HepG2 (cell line): ENCODE results near the gene GGA3. TPM values are rescaled to one million over a fixed set of nuclear protein-coding genes. Genes with fewer than 3 reads are reported as not detected.

Source experiments
- GATAD2A ChIP-seq: IDR thresholded peaks from 2 replicates; pipeline ENCODE4 v1.6.1; 2016
- MAF1 ChIP-seq: sonication (generic); formaldehyde crosslinking; IDR thresholded peaks from 2 replicates; pipeline ENCODE4 v1.5.0; 2020; ENCODE audit warnings: missing genetic modification reagents, borderline replicate concordance
- NR2F2 ChIP-seq: IDR thresholded peaks from 2 replicates; pipeline ENCODE4 v1.6.1; 2012; ENCODE audit warnings: low read depth, inconsistent platforms, borderline replicate concordance
- PITX1 ChIP-seq: sonication (generic); formaldehyde crosslinking; IDR thresholded peaks from 2 replicates; pipeline ENCODE4 v1.5.1; 2020; ENCODE audit warnings: mild to moderate bottlenecking, missing genetic modification reagents
- PLRG1 ChIP-seq: fragments of 450-650 bp; conservative IDR thresholded peaks from 2 replicates; pipeline ENCODE4 v1.6.1; 2016
- ZNF143 ChIP-seq: sonication (generic); formaldehyde crosslinking; IDR thresholded peaks from 2 replicates; pipeline ENCODE4 v1.4.0; 2020; ENCODE audit warnings: missing genetic modification reagents
- ZNF724P ChIP-seq: sonication (generic); formaldehyde crosslinking; IDR thresholded peaks from 2 replicates; pipeline ENCODE4 v1.8.0; 2022; ENCODE audit warnings: missing genetic modification reagents, borderline replicate concordance
- polyA plus RNA-seq, 8 experiments: library from polyadenylated mRNA; depleted of rRNA in 3 of 8; stranded (reverse) in 7 of 8; unstranded in 1 of 8; fragments of >200 nt; fragmentation: Illumina TruSeq in 4 of 8; extraction: Trizol in 4 of 8; gene quantifications; 2 replicates each; pipeline versions ENCODE4 v1.2.1 to v1.2.3, GENCODE V29; 2011 to 2016; ENCODE audit warnings: low read depth in 4 of 8, missing spikeins in 1 of 8, mixed read lengths in 1 of 8; ENCODE audit not compliant: insufficient read depth in 1 of 8
- total RNA-seq, 5 experiments: library from RNA; depleted of rRNA; stranded (reverse); fragments of >200 nt; fragmentation: Illumina TruSeq; extraction: Trizol; gene quantifications; 2 replicates each; pipeline ENCODE4 v1.2.3, GENCODE V29; 2016; ENCODE audit warnings: low read depth in 1 of 5
- TF ChIP-seq, protein P1 (sequence below): sonication (generic); formaldehyde crosslinking; IDR thresholded peaks from 2 replicates; pipeline ENCODE4 v1.5.0; 2020; ENCODE audit warnings: mild to moderate bottlenecking, missing genetic modification reagents, borderline replicate concordance
- TF ChIP-seq, protein P2 (sequence below): IDR thresholded peaks from 2 replicates; pipeline ENCODE4 v1.6.1; 2016; ENCODE audit warnings: low read depth, borderline replicate concordance
- TF ChIP-seq, protein P3 (sequence below): IDR thresholded peaks from 2 replicates; pipeline ENCODE4 v1.6.1; 2012; ENCODE audit warnings: low read depth, low read length, improper control_type of control experiment
- TF ChIP-seq, protein P4 (sequence below): sonication (generic); formaldehyde crosslinking; IDR thresholded peaks from 2 replicates; pipeline ENCODE4 v1.4.0; 2020; ENCODE audit warnings: missing genetic modification reagents, borderline replicate concordance
- TF ChIP-seq, protein P5 (sequence below): sonication (generic); formaldehyde crosslinking; IDR thresholded peaks from 2 replicates; pipeline ENCODE4 v1.5.1; 2020; ENCODE audit warnings: mild to moderate bottlenecking, missing genetic modification reagents, moderate library complexity

The GGA3 gene
- total and polyA plus RNA-seq, 2 of the 13 experiments (the other 11 are each of a cell fraction or from before 2014, with no cell fraction given), result 28.4 to 43.7 TPM

DNA sequence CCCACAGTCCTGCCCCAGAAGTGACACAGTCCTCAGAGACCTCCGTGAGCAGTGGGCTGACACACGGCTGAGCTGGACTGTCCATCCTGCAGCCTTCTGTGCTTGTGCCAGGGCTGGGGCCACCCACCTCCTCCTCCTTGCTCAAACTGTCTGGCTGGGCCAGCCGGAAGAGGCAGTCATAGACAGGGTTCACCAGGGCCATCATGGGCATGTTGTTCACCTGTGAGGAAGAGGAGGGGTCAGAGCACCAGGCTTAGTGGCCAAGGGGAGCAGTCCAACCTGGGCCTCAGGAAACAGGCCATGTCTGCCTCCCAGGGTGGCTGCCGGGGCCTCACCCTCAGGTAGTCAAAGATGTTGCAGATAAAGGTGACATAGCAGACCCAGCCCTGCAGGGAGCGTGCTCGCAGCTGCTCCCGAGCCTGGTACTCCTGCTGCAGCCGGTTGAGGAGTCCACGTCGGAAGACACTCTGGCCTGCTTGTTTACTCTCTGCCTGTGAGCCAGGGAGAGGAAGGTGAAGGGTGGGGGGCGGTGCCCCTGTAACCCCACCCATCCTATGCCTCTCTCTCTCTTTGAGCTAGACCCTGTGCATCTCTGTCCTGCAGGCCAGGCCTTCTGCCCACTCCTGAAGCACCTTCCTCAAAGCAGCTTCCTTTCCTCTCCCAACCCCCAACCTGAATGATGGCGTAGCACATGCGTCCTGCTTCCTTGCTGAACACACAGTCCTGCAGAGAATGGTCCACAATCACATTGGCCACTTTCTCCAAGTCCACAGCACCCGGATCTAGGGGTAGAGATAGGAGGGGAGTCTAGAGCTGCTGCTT is 6.2 kb upstream of the GGA3 start (continued):
- TF ChIP-seq, protein P1, sequence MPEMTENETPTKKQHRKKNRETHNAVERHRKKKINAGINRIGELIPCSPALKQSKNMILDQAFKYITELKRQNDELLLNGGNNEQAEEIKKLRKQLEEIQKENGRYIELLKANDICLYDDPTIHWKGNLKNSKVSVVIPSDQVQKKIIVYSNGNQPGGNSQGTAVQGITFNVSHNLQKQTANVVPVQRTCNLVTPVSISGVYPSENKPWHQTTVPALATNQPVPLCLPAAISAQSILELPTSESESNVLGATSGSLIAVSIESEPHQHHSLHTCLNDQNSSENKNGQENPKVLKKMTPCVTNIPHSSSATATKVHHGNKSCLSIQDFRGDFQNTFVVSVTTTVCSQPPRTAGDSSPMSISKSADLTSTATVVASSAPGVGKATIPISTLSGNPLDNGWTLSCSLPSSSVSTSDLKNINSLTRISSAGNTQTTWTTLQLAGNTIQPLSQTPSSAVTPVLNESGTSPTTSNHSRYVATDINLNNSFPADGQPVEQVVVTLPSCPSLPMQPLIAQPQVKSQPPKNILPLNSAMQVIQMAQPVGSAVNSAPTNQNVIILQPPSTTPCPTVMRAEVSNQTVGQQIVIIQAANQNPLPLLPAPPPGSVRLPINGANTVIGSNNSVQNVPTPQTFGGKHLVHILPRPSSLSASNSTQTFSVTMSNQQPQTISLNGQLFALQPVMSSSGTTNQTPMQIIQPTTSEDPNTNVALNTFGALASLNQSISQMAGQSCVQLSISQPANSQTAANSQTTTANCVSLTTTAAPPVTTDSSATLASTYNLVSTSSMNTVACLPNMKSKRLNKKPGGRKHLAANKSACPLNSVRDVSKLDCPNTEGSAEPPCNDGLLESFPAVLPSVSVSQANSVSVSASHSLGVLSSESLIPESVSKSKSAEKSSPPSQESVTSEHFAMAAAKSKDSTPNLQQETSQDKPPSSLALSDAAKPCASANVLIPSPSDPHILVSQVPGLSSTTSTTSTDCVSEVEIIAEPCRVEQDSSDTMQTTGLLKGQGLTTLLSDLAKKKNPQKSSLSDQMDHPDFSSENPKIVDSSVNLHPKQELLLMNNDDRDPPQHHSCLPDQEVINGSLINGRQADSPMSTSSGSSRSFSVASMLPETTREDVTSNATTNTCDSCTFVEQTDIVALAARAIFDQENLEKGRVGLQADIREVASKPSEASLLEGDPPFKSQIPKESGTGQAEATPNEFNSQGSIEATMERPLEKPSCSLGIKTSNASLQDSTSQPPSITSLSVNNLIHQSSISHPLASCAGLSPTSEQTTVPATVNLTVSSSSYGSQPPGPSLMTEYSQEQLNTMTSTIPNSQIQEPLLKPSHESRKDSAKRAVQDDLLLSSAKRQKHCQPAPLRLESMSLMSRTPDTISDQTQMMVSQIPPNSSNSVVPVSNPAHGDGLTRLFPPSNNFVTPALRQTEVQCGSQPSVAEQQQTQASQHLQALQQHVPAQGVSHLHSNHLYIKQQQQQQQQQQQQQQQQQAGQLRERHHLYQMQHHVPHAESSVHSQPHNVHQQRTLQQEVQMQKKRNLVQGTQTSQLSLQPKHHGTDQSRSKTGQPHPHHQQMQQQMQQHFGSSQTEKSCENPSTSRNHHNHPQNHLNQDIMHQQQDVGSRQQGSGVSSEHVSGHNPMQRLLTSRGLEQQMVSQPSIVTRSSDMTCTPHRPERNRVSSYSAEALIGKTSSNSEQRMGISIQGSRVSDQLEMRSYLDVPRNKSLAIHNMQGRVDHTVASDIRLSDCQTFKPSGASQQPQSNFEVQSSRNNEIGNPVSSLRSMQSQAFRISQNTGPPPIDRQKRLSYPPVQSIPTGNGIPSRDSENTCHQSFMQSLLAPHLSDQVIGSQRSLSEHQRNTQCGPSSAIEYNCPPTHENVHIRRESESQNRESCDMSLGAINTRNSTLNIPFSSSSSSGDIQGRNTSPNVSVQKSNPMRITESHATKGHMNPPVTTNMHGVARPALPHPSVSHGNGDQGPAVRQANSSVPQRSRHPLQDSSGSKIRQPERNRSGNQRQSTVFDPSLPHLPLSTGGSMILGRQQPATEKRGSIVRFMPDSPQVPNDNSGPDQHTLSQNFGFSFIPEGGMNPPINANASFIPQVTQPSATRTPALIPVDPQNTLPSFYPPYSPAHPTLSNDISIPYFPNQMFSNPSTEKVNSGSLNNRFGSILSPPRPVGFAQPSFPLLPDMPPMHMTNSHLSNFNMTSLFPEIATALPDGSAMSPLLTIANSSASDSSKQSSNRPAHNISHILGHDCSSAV, result no peak
- TF ChIP-seq, protein P2, sequence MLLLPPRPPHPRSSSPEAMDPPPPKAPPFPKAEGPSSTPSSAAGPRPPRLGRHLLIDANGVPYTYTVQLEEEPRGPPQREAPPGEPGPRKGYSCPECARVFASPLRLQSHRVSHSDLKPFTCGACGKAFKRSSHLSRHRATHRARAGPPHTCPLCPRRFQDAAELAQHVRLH (CRISPR knock-in tag), result peak; percentile 83
- TF ChIP-seq ZNF143 (CRISPR knock-in tag), result no peak
- TF ChIP-seq, protein P3, sequence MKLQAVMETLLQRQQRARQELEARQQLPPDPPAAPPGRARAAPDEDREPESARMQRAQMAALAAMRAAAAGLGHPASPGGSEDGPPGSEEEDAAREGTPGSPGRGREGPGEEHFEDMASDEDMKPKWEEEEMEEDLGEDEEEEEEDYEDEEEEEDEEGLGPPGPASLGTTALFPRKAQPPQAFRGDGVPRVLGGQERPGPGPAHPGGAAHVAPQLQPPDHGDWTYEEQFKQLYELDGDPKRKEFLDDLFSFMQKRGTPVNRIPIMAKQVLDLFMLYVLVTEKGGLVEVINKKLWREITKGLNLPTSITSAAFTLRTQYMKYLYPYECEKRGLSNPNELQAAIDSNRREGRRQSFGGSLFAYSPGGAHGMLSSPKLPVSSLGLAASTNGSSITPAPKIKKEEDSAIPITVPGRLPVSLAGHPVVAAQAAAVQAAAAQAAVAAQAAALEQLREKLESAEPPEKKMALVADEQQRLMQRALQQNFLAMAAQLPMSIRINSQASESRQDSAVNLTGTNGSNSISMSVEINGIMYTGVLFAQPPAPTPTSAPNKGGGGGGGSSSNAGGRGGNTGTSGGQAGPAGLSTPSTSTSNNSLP, result no peak
- TF ChIP-seq GATAD2A (CRISPR knock-in tag), result peak; percentile 67
- TF ChIP-seq PLRG1, result no peak
- no peak for TF ChIP-seq ZNF724P (CRISPR knock-in tag)
- TF ChIP-seq PITX1, result peak; percentile 76; the same call in 1 of the 2 replicates
- TF ChIP-seq, protein P4, sequence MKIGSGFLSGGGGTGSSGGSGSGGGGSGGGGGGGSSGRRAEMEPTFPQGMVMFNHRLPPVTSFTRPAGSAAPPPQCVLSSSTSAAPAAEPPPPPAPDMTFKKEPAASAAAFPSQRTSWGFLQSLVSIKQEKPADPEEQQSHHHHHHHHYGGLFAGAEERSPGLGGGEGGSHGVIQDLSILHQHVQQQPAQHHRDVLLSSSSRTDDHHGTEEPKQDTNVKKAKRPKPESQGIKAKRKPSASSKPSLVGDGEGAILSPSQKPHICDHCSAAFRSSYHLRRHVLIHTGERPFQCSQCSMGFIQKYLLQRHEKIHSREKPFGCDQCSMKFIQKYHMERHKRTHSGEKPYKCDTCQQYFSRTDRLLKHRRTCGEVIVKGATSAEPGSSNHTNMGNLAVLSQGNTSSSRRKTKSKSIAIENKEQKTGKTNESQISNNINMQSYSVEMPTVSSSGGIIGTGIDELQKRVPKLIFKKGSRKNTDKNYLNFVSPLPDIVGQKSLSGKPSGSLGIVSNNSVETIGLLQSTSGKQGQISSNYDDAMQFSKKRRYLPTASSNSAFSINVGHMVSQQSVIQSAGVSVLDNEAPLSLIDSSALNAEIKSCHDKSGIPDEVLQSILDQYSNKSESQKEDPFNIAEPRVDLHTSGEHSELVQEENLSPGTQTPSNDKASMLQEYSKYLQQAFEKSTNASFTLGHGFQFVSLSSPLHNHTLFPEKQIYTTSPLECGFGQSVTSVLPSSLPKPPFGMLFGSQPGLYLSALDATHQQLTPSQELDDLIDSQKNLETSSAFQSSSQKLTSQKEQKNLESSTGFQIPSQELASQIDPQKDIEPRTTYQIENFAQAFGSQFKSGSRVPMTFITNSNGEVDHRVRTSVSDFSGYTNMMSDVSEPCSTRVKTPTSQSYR, result peak; percentile 52
- peak; percentile 26; the same call in 1 of the 2 replicates for TF ChIP-seq NR2F2
- TF ChIP-seq, protein P5, sequence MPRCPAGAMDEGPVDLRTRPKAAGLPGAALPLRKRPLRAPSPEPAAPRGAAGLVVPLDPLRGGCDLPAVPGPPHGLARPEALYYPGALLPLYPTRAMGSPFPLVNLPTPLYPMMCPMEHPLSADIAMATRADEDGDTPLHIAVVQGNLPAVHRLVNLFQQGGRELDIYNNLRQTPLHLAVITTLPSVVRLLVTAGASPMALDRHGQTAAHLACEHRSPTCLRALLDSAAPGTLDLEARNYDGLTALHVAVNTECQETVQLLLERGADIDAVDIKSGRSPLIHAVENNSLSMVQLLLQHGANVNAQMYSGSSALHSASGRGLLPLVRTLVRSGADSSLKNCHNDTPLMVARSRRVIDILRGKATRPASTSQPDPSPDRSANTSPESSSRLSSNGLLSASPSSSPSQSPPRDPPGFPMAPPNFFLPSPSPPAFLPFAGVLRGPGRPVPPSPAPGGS (CRISPR knock-in tag), result 0 out of 2 replicates have a peak, but pooled peaks have one; percentile 81
- TF ChIP-seq MAF1, result no peak
